SK-N-SH treated with all-trans-retinoic acid at 6 μM for 48 hours (cell line): ENCODE measurements around the gene VILL.
"Not testable (repeated sequence)": the region's sequence is repeated elsewhere in the genome, so short reads cannot be mapped to it uniquely, and the experiment has no call there.

ENCODE experiments used
- ATAC-seq: fragments of 200-7000 bp; cut with Tn5 transposase; 3 replicates; pipeline ENCODE4 v1.9.1; 2020; ENCODE audit warnings: mild to moderate bottlenecking, moderate library complexity
- ARNTL ChIP-seq: fragments of 450-650 bp; formaldehyde crosslinking; IDR thresholded peaks from 2 replicates; pipeline ENCODE4 v1.5.0; 2020; ENCODE audit warnings: low read depth, mild to moderate bottlenecking, moderate library complexity, borderline replicate concordance
- BACH2 ChIP-seq: fragments of 250-450 bp; sonication (Bioruptor Pico); IDR thresholded peaks from 2 replicates; pipeline ENCODE4 v1.9.0; 2021; ENCODE audit warnings: mild to moderate bottlenecking, borderline replicate concordance
- CSDC2 ChIP-seq: fragments of 250-450 bp; sonication (Bioruptor Pico); IDR thresholded peaks from 2 replicates; pipeline ENCODE4 v1.5.0; 2020; ENCODE audit warnings: mild to moderate bottlenecking, moderate library complexity
- CSRNP3 ChIP-seq: fragments of 250-450 bp; sonication (Bioruptor Pico); IDR thresholded peaks from 2 replicates; pipeline ENCODE4 v1.5.1; 2021; ENCODE audit warnings: mild to moderate bottlenecking, moderate library complexity
- ESRRG ChIP-seq: fragments of 250-450 bp; sonication (Bioruptor Pico); IDR thresholded peaks from 2 replicates; pipeline ENCODE4 v1.6.1; 2021; ENCODE audit warnings: mild to moderate bottlenecking
- GLIS3 ChIP-seq: fragments of 250-450 bp; sonication (Bioruptor Pico); IDR thresholded peaks from 2 replicates; pipeline ENCODE4 v1.5.0; 2020; ENCODE audit warnings: mild to moderate bottlenecking, moderate library complexity
- ISL1 ChIP-seq: fragments of 250-450 bp; sonication (Bioruptor Pico); IDR thresholded peaks from 2 replicates; pipeline ENCODE4 v2.1.2; 2022; ENCODE audit warnings: mild to moderate bottlenecking, moderate library complexity
- OSR1 ChIP-seq: fragments of 250-450 bp; sonication (Bioruptor Pico); IDR thresholded peaks from 2 replicates; pipeline ENCODE4 v1.8.0; 2022; ENCODE audit warnings: moderate library complexity, mild to moderate bottlenecking, inconsistent platforms
- RARB ChIP-seq: fragments of 250-450 bp; sonication (Bioruptor Pico); IDR thresholded peaks from 2 replicates; pipeline ENCODE4 v1.8.0; 2021; ENCODE audit warnings: mild to moderate bottlenecking, moderate library complexity
- SNAI2 ChIP-seq: fragments of 250-450 bp; sonication (Bioruptor Pico); IDR thresholded peaks from 2 replicates; pipeline ENCODE4 v1.5.0; 2020; ENCODE audit warnings: mild to moderate bottlenecking, moderate library complexity
- TCF4 ChIP-seq: fragments of 250-450 bp; sonication (Bioruptor Pico); IDR thresholded peaks from 2 replicates; pipeline ENCODE4 v1.8.0; 2021; ENCODE audit warnings: mild to moderate bottlenecking, moderate library complexity, borderline replicate concordance
- TOX ChIP-seq: fragments of 250-450 bp; sonication (Bioruptor Pico); IDR thresholded peaks from 2 replicates; pipeline ENCODE4 v1.8.0; 2021; ENCODE audit warnings: mild to moderate bottlenecking, moderate library complexity, borderline replicate concordance
- TSHZ2 ChIP-seq: fragments of 250-450 bp; sonication (Bioruptor Pico); IDR thresholded peaks from 2 replicates; pipeline ENCODE4 v1.5.0; 2020; ENCODE audit warnings: mild to moderate bottlenecking, moderate library complexity
- ZC3H10 ChIP-seq: fragments of 250-450 bp; sonication (Bioruptor Pico); IDR thresholded peaks from 2 replicates; pipeline ENCODE4 v1.5.1; 2021; ENCODE audit warnings: mild to moderate bottlenecking, moderate library complexity
- ZFP3 ChIP-seq: fragments of 250-450 bp; sonication (Bioruptor Pico); IDR thresholded peaks from 2 replicates; pipeline ENCODE4 v1.5.0; 2020; ENCODE audit warnings: mild to moderate bottlenecking, moderate library complexity
- ZFP30 ChIP-seq: fragments of 450-650 bp; formaldehyde crosslinking; IDR thresholded peaks from 2 replicates; pipeline ENCODE4 v1.5.0; 2022; ENCODE audit warnings: mild to moderate bottlenecking, moderate library complexity
- ZNF565 ChIP-seq: fragments of 450-650 bp; formaldehyde crosslinking; conservative IDR thresholded peaks from 2 replicates; pipeline ENCODE4 v1.5.0; 2020; ENCODE audit warnings: low read depth, mild to moderate bottlenecking, moderate library complexity
- ZNF70 ChIP-seq: fragments of 450-650 bp; formaldehyde crosslinking; IDR thresholded peaks from 2 replicates; pipeline ENCODE4 v1.5.0; 2020; ENCODE audit warnings: mild to moderate bottlenecking, moderate library complexity
- ZNF8 ChIP-seq: fragments of 450-650 bp; formaldehyde crosslinking; IDR thresholded peaks from 2 replicates; pipeline ENCODE4 v1.5.0; 2020; ENCODE audit warnings: mild to moderate bottlenecking, moderate library complexity
- TF ChIP-seq, protein P1 (sequence below): fragments of 250-450 bp; sonication (Bioruptor Pico); IDR thresholded peaks from 2 replicates; pipeline ENCODE4 v1.8.0; 2020; ENCODE audit warnings: mild to moderate bottlenecking, moderate library complexity, borderline replicate concordance

Gene VILL

DNA sequence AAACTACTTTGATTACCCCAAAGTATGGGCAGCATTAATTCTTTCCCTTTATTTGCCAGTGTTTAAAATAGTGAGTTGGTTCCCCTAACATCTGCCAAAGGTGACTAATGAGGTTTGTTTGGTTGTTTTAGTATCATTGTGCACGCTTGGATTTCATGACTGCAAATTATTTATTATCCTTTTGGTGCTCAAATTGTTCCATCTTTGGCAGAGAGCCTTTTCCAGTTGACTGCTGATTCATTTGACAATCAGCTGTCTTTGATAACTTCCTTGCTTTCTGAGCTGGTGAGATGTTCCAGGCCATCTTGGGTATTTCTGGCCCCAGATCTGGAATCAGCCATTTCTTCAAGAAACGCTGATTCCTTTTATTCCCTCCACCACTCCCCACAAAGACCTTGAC, 57.3 kb downstream of the VILL start:
- ATAC-seq = no peak
- no peak for TF ChIP-seq ZC3H10 (CRISPR knock-in tag)
- no peak for TF ChIP-seq TCF4 (CRISPR knock-in tag)
- TF ChIP-seq BACH2 (CRISPR knock-in tag) = no peak
- no peak for TF ChIP-seq ZFP3 (CRISPR knock-in tag)
- TF ChIP-seq TSHZ2 (CRISPR knock-in tag) = no peak
- TF ChIP-seq ZNF70 (CRISPR knock-in tag) = no peak
- no peak for TF ChIP-seq OSR1 (CRISPR knock-in tag)
- no peak for TF ChIP-seq ZNF565
- TF ChIP-seq SNAI2 (CRISPR knock-in tag) = no peak
- TF ChIP-seq ISL1 (CRISPR knock-in tag) = no peak

DNA sequence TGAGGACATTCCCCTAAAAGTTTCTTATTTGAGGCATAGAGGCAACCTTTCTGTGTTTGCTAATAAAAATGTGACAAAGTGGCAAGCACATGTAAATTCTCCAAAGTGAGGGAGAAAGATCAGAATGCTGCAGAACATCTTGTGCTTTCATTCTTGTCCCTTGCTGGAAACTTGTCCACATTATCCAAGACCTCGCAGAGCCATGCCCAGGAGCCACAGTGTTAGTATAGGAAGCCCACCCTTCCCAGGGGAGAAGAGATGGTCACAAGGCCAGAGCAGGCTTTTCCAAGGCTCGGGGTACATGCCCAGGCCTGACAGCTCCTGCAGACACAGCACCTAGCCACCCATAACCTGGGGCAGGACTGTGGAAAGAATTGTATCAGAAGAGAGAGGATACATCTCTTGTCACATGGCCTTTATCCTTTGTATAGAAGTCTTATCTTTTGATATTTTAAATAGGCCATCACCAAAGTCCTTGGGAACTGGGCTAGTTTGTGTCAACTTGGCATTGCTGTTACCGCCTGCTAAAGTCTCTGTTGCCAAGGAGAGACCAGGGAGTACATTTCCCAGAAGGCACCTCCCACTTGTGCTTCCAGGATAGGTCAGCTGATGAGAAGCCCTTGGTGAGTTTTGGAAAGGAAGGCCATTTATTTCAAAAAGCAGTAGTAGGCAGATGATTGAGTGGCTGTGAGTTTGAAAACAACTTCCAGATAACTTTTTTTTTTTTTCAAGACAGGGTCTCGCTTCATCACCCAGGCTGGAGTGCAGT, 59.0 kb downstream of the VILL start:
- ATAC-seq = no peak
- TF ChIP-seq CSRNP3 (no peak), GLIS3 (CRISPR knock-in tag) (no peak), CSDC2 (CRISPR knock-in tag) (no peak), ZNF70 (CRISPR knock-in tag) (no peak), TCF4 (CRISPR knock-in tag) (no peak), ZFP3 (CRISPR knock-in tag) (no peak), TOX (CRISPR knock-in tag) (no peak), ARNTL (CRISPR knock-in tag) (no peak), TSHZ2 (CRISPR knock-in tag) (no peak), RARB (CRISPR knock-in tag) (no peak), OSR1 (CRISPR knock-in tag) (no peak)
- TF ChIP-seq, protein P1, sequence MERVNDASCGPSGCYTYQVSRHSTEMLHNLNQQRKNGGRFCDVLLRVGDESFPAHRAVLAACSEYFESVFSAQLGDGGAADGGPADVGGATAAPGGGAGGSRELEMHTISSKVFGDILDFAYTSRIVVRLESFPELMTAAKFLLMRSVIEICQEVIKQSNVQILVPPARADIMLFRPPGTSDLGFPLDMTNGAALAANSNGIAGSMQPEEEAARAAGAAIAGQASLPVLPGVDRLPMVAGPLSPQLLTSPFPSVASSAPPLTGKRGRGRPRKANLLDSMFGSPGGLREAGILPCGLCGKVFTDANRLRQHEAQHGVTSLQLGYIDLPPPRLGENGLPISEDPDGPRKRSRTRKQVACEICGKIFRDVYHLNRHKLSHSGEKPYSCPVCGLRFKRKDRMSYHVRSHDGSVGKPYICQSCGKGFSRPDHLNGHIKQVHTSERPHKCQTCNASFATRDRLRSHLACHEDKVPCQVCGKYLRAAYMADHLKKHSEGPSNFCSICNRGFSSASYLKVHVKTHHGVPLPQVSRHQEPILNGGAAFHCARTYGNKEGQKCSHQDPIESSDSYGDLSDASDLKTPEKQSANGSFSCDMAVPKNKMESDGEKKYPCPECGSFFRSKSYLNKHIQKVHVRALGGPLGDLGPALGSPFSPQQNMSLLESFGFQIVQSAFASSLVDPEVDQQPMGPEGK = no peak

DNA sequence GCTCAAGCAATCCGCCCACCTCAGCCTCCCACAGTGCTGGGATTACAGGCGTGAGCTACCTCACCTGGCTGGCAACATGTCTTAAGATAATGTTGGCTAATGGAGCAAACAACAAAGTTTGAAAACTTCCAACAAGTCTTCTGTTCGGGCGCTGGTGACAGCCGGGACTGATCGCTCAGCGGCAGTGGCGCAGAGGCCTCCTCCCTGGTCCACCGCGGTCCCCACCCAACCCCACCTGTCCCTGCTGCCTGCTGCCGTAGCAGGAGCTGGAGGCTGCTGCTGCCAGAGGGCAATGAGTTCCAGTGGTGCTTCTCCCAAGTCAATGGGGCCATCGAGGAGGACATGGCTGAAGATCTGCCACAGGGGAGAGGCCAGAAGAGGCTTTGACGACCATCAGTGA, 60.5 kb downstream of the VILL start:
- no peak for TF ChIP-seq OSR1 (CRISPR knock-in tag)
- TF ChIP-seq ESRRG (CRISPR knock-in tag) = no peak
- TF ChIP-seq TOX (CRISPR knock-in tag) = no peak
- no peak for TF ChIP-seq ZNF70 (CRISPR knock-in tag)
- no peak for TF ChIP-seq ZFP30 (CRISPR knock-in tag)
- no peak for TF ChIP-seq CSDC2 (CRISPR knock-in tag)
- no peak for TF ChIP-seq ZNF8 (CRISPR knock-in tag)
- TF ChIP-seq, all 23 proteins: peak for 0
- no peak for ATAC-seq

DNA sequence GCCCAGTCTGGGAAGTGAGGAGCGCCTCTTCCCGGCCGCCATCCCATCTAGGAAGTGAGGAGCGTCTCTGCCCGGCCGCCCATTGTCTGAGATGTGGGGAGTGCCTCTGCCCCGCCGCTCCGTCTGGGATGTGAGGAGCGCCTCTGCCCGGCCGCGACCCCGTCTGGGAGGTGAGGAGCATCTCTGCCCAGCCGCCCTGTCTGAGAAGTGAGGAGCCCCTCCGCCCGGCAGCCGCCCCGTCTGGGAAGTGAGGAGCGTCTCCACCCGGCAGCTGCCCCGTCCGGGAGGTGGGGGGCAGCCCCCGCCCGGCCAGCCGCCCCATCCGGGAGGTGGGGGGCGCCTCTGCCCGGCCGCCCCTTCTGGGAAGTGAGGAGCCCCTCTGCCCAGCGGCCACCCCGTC, 62.7 kb downstream of the VILL start:
- ATAC-seq = not testable (repeated sequence)

DNA sequence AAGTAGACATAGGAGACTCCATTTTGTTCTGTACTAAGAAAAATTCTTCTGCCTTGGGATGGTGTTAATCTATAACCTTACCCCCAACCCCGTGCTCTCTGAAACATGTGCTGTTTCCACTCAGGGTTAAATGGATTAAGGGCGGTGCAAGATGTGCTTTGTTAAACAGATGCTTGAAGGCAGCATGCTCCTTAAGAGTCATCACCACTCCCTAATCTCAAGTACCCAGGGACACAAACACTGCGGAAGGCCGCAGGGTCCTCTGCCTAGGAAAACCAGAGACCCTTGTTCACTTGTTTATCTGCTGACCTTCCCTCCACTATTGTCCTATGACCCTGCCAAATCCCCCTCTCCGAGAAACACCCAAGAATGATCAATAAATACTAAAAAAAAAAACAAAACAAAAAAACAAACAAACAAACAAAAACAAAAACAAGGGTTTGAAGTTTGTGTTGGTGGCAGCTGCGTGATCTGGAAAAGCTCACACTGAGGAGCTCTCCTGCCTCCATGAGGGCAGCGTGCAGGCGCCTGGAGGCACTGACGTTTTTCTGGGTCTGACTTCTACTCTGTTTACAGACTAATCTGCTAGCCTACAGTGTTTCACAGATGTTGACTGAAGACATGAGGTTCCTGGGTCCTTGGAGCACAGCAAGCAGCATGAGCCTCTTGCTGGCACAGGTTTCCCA, 63.4 kb downstream of the VILL start:
- ATAC-seq = not testable (repeated sequence)
